ENCODE results near the gene RAB10.
A peak's percentile ranks its signal among the peaks of the same experiment; 100 is the strongest.

Gene RAB10

GRCh38 chr2:26173776-26174482 lies 140.0 kb downstream of the RAB10 start:
- Mint-ChIP-seq H3K4me3 (peak overlapping the region; percentile 88), H3K27ac (no peak overlapping the region), H3K36me3 (no peaks in the 10 kb centered on the region), H3K9me3 (no peaks in the 10 kb centered on the region), H3K4me1 (peaks cover 17% of the 10 kb centered on the region), H3K27me3 (peaks cover 24% of the 10 kb centered on the region)
- DNase-seq (ENCODE audit: low spot score in 2 of 2) (no peak), ATAC-seq (ENCODE audit: low read depth) (no peak)

GRCh38 chr2:26174691-26175465 lies 141.0 kb downstream of the RAB10 start:
- no peaks in the 10 kb centered on the region for H3K9me3 Mint-ChIP-seq

DNA sequence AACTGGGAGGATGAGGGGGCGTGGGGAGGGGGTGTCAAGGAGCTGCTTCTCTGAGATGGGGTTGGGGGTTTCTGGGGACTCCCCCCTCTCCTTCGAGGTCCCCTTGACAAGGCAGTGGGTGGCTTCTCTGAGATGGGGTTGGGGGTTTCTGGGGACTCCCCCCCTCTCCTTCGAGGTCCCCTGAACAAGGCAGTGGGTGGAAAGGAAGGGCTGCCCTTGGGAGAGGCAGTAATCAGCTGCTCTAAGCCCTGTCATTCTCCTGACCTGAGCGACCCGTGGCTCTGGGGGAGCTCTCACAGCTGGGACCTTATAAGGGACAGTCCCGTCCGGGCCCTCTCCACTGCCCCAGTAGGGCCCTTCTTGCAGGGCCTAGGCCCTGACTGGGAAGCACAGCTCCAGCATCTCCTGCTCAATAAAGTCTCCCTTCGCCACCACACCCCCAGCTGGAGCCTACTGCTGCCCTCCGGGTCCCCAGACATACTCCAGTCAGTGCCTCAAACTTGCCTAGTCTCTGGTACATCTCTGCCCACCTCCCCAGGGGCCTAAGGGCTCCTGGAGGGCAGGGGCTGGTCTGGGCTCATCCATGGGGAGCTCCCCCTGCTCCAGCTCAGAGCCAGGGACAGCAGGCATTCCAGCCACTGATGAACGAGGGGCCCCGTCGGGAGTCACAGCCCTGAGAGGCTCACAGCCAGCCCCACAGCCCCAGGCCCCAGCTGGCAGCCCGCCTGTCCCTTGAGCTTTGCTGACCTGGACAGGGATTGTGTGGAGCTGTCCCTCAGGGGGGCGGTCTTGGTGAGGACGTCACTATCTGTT lies 141.8 kb downstream of the RAB10 start:
- Mint-ChIP-seq H3K9me3 (no peaks in the 10 kb centered on the region), H3K36me3 (no peaks in the 10 kb centered on the region), H3K4me1 (peaks cover 25% of the 10 kb centered on the region), H3K4me3 (no peak overlapping the region), H3K27me3 (peaks cover 34% of the 10 kb centered on the region), H3K27ac (no peak overlapping the region)
- no peak for ATAC-seq (ENCODE audit: low read depth)
- DNase-seq (ENCODE audit: low spot score in 2 of 2): no peak

More at GRCh38 chr2:26174691-26175465, 141.0 kb downstream of the RAB10 start:
- Mint-ChIP-seq H3K36me3 (no peaks in the 10 kb centered on the region), H3K4me3 (no peak overlapping the region), H3K27me3 (peaks cover 28% of the 10 kb centered on the region), H3K4me1 (peaks cover 21% of the 10 kb centered on the region), H3K27ac (no peak overlapping the region)
- DNase-seq (ENCODE audit: low spot score in 2 of 2) (no peak), ATAC-seq (ENCODE audit: low read depth) (no peak)

DNA sequence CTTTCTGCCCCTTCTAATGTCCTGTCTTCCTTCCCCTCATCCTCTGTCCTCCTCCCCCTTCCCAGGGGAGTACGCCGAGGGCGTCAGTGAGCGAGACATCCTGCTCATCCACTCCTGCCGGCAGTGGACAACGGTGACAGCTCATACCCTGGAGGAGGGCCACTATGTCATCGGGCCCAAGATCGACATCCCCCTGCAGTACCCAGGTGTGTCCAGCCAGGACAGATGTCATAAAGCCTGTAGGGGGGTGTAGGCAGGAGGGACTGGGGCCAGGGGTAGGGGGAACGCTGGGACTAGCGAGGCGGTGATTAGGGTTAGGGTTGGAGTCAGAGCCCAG lies 142.4 kb downstream of the RAB10 start:
- Mint-ChIP-seq H3K27me3 (peaks cover 34% of the 10 kb centered on the region), H3K9me3 (no peaks in the 10 kb centered on the region), H3K27ac (no peak overlapping the region), H3K4me3 (no peak overlapping the region), H3K36me3 (no peaks in the 10 kb centered on the region), H3K4me1 (peaks cover 25% of the 10 kb centered on the region)
- DNase-seq (ENCODE audit: low spot score in 2 of 2) (no peak), ATAC-seq (ENCODE audit: low read depth) (no peak)

DNA sequence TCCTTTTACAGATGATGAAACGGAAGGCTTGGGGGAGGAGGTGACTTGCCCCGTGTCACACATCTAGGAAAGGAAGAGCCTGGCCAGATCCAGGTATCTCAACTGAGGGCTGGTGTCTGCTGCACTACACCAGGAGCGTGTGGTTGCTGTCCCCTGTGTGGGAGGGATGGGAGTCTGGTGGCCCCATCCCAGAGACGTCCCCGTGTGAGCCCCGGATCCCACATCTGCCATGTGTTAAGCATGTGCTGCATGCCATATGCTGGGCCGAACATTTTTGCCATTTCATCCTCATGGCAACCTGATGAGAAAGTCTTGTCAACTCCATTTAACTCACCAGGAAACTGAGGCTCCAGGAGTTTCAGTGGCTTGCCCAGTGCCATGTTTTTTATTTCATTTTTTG lies 143.2 kb downstream of the RAB10 start:
- no peaks in the 10 kb centered on the region for H3K36me3 Mint-ChIP-seq
- H3K27ac Mint-ChIP-seq: no peak overlapping the region
- no peak for ATAC-seq (ENCODE audit: low read depth)
- peaks cover 28% of the 10 kb centered on the region for H3K27me3 Mint-ChIP-seq
- H3K4me1 Mint-ChIP-seq: peaks cover 20% of the 10 kb centered on the region
- no peak overlapping the region for H3K4me3 Mint-ChIP-seq
- DNase-seq (ENCODE audit: low spot score in 2 of 2): no peak
- no peaks in the 10 kb centered on the region for H3K9me3 Mint-ChIP-seq

DNA sequence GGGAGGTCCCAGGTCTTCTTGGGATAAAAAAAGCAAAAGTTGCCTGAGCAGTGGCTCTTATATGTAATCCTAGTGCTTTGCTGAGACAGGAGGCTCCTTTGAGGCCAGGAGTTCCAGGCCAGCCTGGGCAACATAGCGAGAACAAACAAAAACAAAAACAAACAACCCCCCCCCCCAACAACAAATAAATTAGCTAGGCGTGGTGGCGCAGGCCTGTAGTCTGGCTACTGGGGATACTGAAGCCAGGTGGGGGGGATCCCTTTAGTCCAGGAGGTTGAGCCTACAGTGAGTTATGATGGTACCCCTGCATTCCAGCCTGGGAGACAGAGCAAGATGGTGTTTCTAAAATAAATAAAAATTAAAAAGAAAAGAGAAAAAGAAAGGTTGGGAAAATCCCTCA lies 144.4 kb downstream of the RAB10 start:
- H3K27me3 Mint-ChIP-seq: peaks cover 25% of the 10 kb centered on the region
- peak overlapping the region; percentile 62 for H3K4me3 Mint-ChIP-seq
- DNase-seq (ENCODE audit: low spot score in 2 of 2): no peak
- H3K9me3 Mint-ChIP-seq: no peaks in the 10 kb centered on the region
- no peak for ATAC-seq (ENCODE audit: low read depth)
- no peak overlapping the region for H3K27ac Mint-ChIP-seq
- H3K36me3 Mint-ChIP-seq: no peaks in the 10 kb centered on the region
- H3K4me1 Mint-ChIP-seq: peaks cover 17% of the 10 kb centered on the region

DNA sequence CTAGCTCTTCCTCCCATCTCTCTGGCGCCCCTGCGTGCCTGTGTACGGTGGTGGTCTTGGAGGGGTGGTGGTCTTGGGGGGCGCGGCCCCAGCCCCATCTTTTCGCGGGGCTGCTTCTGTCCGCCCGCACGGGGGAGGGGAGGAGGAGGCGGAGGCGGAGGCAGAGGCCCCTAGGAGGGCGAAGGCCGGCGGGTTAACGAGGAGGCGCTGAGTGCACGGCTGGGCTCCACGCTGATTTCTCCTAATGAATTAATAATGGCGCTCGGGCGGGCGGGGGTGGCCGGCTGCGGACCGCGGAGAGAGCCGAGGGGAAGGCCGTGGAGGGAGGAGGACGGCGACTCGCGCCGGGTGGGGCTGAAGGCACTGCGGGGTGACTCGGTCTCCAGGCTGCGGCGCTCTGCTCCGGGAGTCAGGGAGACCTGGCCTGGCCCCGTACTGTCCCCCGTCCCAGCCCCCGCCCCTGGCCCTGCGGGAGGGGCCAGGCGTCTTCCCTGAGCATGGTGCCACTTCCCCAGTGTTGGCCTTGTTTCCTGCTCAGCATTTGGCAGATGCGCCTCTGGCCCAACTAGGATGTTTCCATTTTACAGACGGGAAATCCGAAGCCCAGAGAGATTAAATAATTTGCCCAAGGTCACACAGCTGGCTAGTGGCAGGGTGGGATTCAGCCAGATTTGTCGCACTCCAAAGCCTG lies 145.0 kb downstream of the RAB10 start:
- Mint-ChIP-seq H3K36me3 (no peaks in the 10 kb centered on the region), H3K27me3 (peaks cover 23% of the 10 kb centered on the region), H3K27ac (no peak overlapping the region), H3K4me3 (peak overlapping the region; percentile 81), H3K9me3 (no peaks in the 10 kb centered on the region), H3K4me1 (peaks cover 14% of the 10 kb centered on the region)
- DNase-seq (ENCODE audit: low spot score in 2 of 2) (no peak), ATAC-seq (ENCODE audit: low read depth) (peak; percentile 75)

- H3K27ac Mint-ChIP-seq: no peak overlapping the region
- no peak for ATAC-seq (ENCODE audit: low read depth)
Observed at GRCh38 chr2:26179446-26179913, 145.6 kb downstream of the RAB10 start.

GRCh38 chr2:26182441-26182840 lies 148.6 kb downstream of the RAB10 start:
- Mint-ChIP-seq H3K36me3 (no peaks in the 10 kb centered on the region), H3K4me3 (no peak overlapping the region), H3K27me3 (peaks cover 12% of the 10 kb centered on the region), H3K9me3 (no peaks in the 10 kb centered on the region), H3K27ac (no peak overlapping the region), H3K4me1 (peaks cover 17% of the 10 kb centered on the region)
- DNase-seq (ENCODE audit: low spot score in 2 of 2) (no peak), ATAC-seq (ENCODE audit: low read depth) (no peak)

More at GRCh38 chr2:26179446-26179913, 145.6 kb downstream of the RAB10 start:
- peaks cover 11% of the 10 kb centered on the region for H3K4me1 Mint-ChIP-seq
- peak overlapping the region; percentile 81 for H3K4me3 Mint-ChIP-seq
- H3K36me3 Mint-ChIP-seq: no peaks in the 10 kb centered on the region
- DNase-seq (ENCODE audit: low spot score in 2 of 2): no peak
- peaks cover 20% of the 10 kb centered on the region for H3K27me3 Mint-ChIP-seq
- no peaks in the 10 kb centered on the region for H3K9me3 Mint-ChIP-seq

GRCh38 chr2:26182887-26183630 lies 149.2 kb downstream of the RAB10 start:
- Mint-ChIP-seq H3K27ac (no peak overlapping the region), H3K4me3 (peak overlapping the region; percentile 73), H3K27me3 (peaks cover 12% of the 10 kb centered on the region), H3K9me3 (no peaks in the 10 kb centered on the region), H3K36me3 (no peaks in the 10 kb centered on the region), H3K4me1 (peaks cover 17% of the 10 kb centered on the region)
- DNase-seq (ENCODE audit: low spot score in 2 of 2) (no peak), ATAC-seq (ENCODE audit: low read depth) (no peak)

- H3K36me3 Mint-ChIP-seq: no peaks in the 10 kb centered on the region
- ATAC-seq (ENCODE audit: low read depth): no peak
- DNase-seq (ENCODE audit: low spot score in 2 of 2): no peak
- H3K4me1 Mint-ChIP-seq: peaks cover 16% of the 10 kb centered on the region
- H3K27ac Mint-ChIP-seq: no peak overlapping the region
- H3K27me3 Mint-ChIP-seq: peaks cover 11% of the 10 kb centered on the region
- H3K9me3 Mint-ChIP-seq: no peaks in the 10 kb centered on the region
- H3K4me3 Mint-ChIP-seq: peak overlapping the region; percentile 73
Observed at GRCh38 chr2:26184121-26184520, 150.2 kb downstream of the RAB10 start.

GRCh38 chr2:26184555-26185303 lies 150.8 kb downstream of the RAB10 start:
- Mint-ChIP-seq H3K36me3 (no peaks in the 10 kb centered on the region), H3K27ac (peak overlapping the region; percentile 31), H3K4me3 (peak overlapping the region; percentile 78), H3K4me1 (peaks cover 13% of the 10 kb centered on the region), H3K27me3 (peaks cover 8% of the 10 kb centered on the region), H3K9me3 (no peaks in the 10 kb centered on the region)
- ATAC-seq (ENCODE audit: low read depth): peak; percentile 97
- peak; percentile 81 to 82 for DNase-seq (ENCODE audit: low spot score in 2 of 2)

All from memory B cell (primary cell).